ENCODE results near the gene FOXJ1.
A peak's percentile ranks its signal among the peaks of the same experiment; 100 is the strongest.
"Not testable (repeated sequence)": the region's sequence is repeated elsewhere in the genome, so short reads cannot be mapped to it uniquely, and the experiment has no call there.

FOXJ1 gene, protein sequence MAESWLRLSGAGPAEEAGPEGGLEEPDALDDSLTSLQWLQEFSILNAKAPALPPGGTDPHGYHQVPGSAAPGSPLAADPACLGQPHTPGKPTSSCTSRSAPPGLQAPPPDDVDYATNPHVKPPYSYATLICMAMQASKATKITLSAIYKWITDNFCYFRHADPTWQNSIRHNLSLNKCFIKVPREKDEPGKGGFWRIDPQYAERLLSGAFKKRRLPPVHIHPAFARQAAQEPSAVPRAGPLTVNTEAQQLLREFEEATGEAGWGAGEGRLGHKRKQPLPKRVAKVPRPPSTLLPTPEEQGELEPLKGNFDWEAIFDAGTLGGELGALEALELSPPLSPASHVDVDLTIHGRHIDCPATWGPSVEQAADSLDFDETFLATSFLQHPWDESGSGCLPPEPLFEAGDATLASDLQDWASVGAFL

GRCh38 chr17:76141212-76142038 is at the start of gene FOXJ1:
TSS of gene FOXJ1 (minus strand) at chr17:76141245. CDS start at chr17:76140395, 850 bp downstream.
- Histone ChIP-seq H3K27ac (ENCODE audit: low read length) (no peak within 1 kb of the TSS), H3K4me1 (ENCODE audit: control insufficient read depth, insufficient read depth, low read length) (peaks cover 27% of the 10 kb centered on the region), H3K4me3 (ENCODE audit: low read length) (peak within 1 kb of the TSS; percentile 59; the same call in 1 of the 2 replicates), H3K36me3 (ENCODE audit: control insufficient read depth, insufficient read depth, low read length) (no peaks in the 10 kb centered on the region), H3K9me3 (ENCODE audit: control insufficient read depth, insufficient read depth, low read length) (no peaks in the 10 kb centered on the region), H3K27me3 (ENCODE audit: control insufficient read depth, insufficient read depth, low read length) (peaks cover 32% of the 10 kb centered on the region)
- peak; percentile 87 for DNase-seq (ENCODE audit: low read depth, low spot score)
- no CpG with 5 or more reads among the region's 59 CpGs for WGBS (ENCODE audit: insufficient coverage, insufficient read length)

GRCh38 chr17:76189741-76190140 is 48.7 kb upstream of the FOXJ1 start:
- Histone ChIP-seq H3K36me3 (ENCODE audit: control insufficient read depth, insufficient read depth, low read length) (no peaks in the 10 kb centered on the region), H3K4me3 (ENCODE audit: low read length) (no peak overlapping the region), H3K4me1 (ENCODE audit: control insufficient read depth, insufficient read depth, low read length) (no peaks in the 10 kb centered on the region), H3K9me3 (ENCODE audit: control insufficient read depth, insufficient read depth, low read length) (no peaks in the 10 kb centered on the region), H3K27ac (ENCODE audit: low read length) (no peak overlapping the region), H3K27me3 (ENCODE audit: control insufficient read depth, insufficient read depth, low read length) (no peaks in the 10 kb centered on the region)
- WGBS (ENCODE audit: insufficient coverage, insufficient read length): no CpG with 5 or more reads among the region's 4 CpGs
- no peak for DNase-seq (ENCODE audit: low read depth, low spot score)

DNA sequence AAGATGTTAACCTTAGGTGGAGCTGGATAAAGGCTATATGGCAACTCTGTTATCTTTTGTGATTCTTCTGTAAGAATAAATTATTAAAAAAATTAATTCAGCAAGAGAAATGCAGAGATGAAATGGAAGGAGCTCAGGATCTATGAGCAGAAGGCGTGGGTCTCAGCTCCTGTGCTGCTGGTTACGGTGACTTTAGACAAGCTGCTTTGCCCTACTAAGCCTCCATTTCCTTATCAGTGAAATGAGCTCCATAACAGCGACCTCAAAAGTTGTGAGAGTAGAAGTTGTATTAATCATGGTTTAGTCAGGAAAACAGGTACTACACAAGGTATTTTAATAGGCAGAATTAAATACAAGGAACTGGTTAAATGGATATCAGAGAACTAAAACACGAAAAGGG is 48.2 kb upstream of the FOXJ1 start:
- no CpG with 5 or more reads among the region's 4 CpGs for WGBS (ENCODE audit: insufficient coverage, insufficient read length)
- no peak overlapping the region for H3K4me3 ChIP-seq (ENCODE audit: low read length)

DNA sequence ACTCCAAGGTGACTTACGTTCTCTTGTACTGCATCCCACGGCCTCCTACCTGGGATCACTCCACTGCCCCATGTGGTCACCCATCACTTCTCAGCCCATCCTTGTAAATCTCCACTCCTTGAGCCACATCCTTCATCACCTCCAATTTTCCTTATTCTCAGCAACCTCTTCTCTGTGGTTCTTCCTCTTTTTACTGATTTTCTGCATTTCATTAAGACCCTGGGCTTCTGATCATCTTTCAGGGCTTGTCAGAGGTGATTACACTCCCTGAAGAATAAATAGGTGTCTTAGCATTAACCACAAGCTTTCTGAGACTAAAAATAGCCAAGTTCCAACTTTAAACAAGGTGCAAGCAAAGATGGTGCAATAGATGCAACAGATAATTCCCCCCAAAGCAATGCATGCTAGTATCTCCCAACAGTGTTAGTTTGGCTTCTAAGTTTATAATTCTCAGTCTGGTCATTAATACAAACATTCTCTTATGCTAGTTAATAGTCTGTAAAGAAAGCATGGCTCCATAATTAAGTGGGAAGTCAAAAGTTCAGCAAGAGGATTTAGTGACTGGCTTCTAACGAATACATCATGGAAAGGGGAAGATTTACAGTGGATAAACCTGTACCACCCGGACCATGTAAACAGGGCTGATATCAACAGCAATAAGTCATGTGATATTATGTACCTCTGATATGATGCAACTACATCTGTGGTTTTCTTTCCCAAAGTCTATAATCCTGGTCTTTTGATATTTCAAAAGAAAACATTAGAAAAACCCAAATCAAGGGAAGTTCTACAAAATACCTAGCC is 47.4 kb upstream of the FOXJ1 start:
- DNase-seq (ENCODE audit: low read depth, low spot score): no peak
- no peaks in the 10 kb centered on the region for H3K4me1 ChIP-seq (ENCODE audit: control insufficient read depth, insufficient read depth, low read length)
- H3K4me3 ChIP-seq (ENCODE audit: low read length): no peak overlapping the region
- no peaks in the 10 kb centered on the region for H3K36me3 ChIP-seq (ENCODE audit: control insufficient read depth, insufficient read depth, low read length)
- no CpG with 5 or more reads among the region's 4 CpGs for WGBS (ENCODE audit: insufficient coverage, insufficient read length)
- no peak overlapping the region for H3K27ac ChIP-seq (ENCODE audit: low read length)
- no peaks in the 10 kb centered on the region for H3K9me3 ChIP-seq (ENCODE audit: control insufficient read depth, insufficient read depth, low read length)
- H3K27me3 ChIP-seq (ENCODE audit: control insufficient read depth, insufficient read depth, low read length): no peaks in the 10 kb centered on the region

More for the DNA sequence above, 48.2 kb upstream of the FOXJ1 start:
- H3K9me3 ChIP-seq (ENCODE audit: control insufficient read depth, insufficient read depth, low read length): no peaks in the 10 kb centered on the region
- no peak for DNase-seq (ENCODE audit: low read depth, low spot score)
- H3K4me1 ChIP-seq (ENCODE audit: control insufficient read depth, insufficient read depth, low read length): no peaks in the 10 kb centered on the region
- no peaks in the 10 kb centered on the region for H3K36me3 ChIP-seq (ENCODE audit: control insufficient read depth, insufficient read depth, low read length)
- no peak overlapping the region for H3K27ac ChIP-seq (ENCODE audit: low read length)
- H3K27me3 ChIP-seq (ENCODE audit: control insufficient read depth, insufficient read depth, low read length): no peaks in the 10 kb centered on the region

DNA sequence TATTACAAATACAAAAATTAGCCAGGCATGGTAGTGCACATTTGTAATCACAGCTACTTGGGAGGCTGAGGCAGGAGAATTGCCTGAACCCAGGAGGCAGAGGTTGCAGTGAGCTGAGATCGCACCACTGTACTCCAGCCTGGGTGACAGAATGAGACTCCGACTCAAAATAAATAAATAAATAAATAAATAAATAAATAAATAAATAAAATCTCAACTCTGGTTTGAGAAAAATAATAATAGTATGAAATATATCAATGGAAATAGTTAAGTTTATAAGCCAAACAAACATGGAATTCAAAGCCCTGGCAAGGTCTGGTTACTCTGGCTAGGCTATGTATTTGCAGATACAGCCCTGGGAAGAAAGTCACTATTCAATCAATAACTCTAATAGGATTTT is 45.7 kb upstream of the FOXJ1 start:
- WGBS (ENCODE audit: insufficient coverage, insufficient read length): no CpG with 5 or more reads among the region's 2 CpGs
- H3K9me3 ChIP-seq (ENCODE audit: control insufficient read depth, insufficient read depth, low read length); H3K27ac ChIP-seq (ENCODE audit: low read length); DNase-seq (ENCODE audit: low read depth, low spot score); H3K36me3 ChIP-seq (ENCODE audit: control insufficient read depth, insufficient read depth, low read length); H3K27me3 ChIP-seq (ENCODE audit: control insufficient read depth, insufficient read depth, low read length); H3K4me3 ChIP-seq (ENCODE audit: low read length); H3K4me1 ChIP-seq (ENCODE audit: control insufficient read depth, insufficient read depth, low read length): not testable (repeated sequence)

GRCh38 chr17:76184290-76184689 is 43.2 kb upstream of the FOXJ1 start:
- Histone ChIP-seq H3K9me3 (ENCODE audit: control insufficient read depth, insufficient read depth, low read length) (no peaks in the 10 kb centered on the region), H3K4me3 (ENCODE audit: low read length) (no peak overlapping the region), H3K27ac (ENCODE audit: low read length) (no peak overlapping the region), H3K36me3 (ENCODE audit: control insufficient read depth, insufficient read depth, low read length) (no peaks in the 10 kb centered on the region), H3K27me3 (ENCODE audit: control insufficient read depth, insufficient read depth, low read length) (no peaks in the 10 kb centered on the region), H3K4me1 (ENCODE audit: control insufficient read depth, insufficient read depth, low read length) (no peaks in the 10 kb centered on the region)
- DNase-seq (ENCODE audit: low read depth, low spot score): no peak
- WGBS (ENCODE audit: insufficient coverage, insufficient read length): no CpG with 5 or more reads among the region's 2 CpGs

DNA sequence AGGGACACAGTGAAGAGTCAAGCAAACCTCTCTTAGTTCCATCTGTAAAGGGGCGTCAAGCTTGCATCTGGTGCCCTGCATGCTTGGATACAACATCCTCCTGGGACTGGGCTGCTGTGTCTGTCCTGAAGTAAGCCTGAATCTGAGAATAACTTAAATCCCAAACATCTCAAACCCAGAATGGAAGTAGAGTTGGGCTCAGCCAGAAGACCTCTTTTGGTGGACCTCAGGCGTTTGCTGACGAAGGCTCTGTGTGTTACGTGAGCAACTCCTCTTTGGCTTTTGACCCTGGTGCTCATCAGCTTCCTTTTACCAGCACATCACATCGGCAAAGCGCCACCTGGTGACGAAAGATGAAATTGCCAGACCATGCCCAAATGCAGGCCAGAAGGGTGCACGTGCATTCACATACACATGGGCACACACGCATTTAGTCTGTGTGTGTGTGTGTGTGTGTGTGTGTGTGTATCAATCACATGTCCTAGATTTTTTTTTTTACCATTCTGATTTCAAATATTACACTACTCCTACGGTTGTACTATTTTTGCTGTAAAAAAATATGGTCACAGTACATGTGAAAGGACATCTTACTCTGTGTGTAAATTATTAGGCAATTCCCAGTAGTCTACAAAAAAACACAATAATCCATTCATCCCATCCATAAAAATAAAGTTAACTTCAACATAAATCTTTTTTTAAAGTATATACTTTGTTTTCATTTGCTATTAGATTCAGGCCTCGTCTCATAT is 41.1 kb upstream of the FOXJ1 start:
- H3K27ac ChIP-seq (ENCODE audit: low read length): no peak overlapping the region
- H3K4me3 ChIP-seq (ENCODE audit: low read length): no peak overlapping the region
- peak; percentile 86 for DNase-seq (ENCODE audit: low read depth, low spot score)
- WGBS (ENCODE audit: insufficient coverage, insufficient read length): no CpG with 5 or more reads among the region's 11 CpGs
- H3K4me1 ChIP-seq (ENCODE audit: control insufficient read depth, insufficient read depth, low read length): no peaks in the 10 kb centered on the region; the same call in 1 of the 2 replicates
- no peaks in the 10 kb centered on the region for H3K36me3 ChIP-seq (ENCODE audit: control insufficient read depth, insufficient read depth, low read length)
- no peaks in the 10 kb centered on the region for H3K9me3 ChIP-seq (ENCODE audit: control insufficient read depth, insufficient read depth, low read length)
- H3K27me3 ChIP-seq (ENCODE audit: control insufficient read depth, insufficient read depth, low read length): no peaks in the 10 kb centered on the region

GRCh38 chr17:76179496-76180467 is 38.7 kb upstream of the FOXJ1 start:
- H3K27me3 ChIP-seq (ENCODE audit: control insufficient read depth, insufficient read depth, low read length): no peaks in the 10 kb centered on the region
- no CpG with 5 or more reads among the region's 6 CpGs for WGBS (ENCODE audit: insufficient coverage, insufficient read length)
- H3K27ac ChIP-seq (ENCODE audit: low read length): no peak overlapping the region
- DNase-seq (ENCODE audit: low read depth, low spot score): no peak
- H3K4me1 ChIP-seq (ENCODE audit: control insufficient read depth, insufficient read depth, low read length): no peaks in the 10 kb centered on the region; the same call in 1 of the 2 replicates
- H3K36me3 ChIP-seq (ENCODE audit: control insufficient read depth, insufficient read depth, low read length): no peaks in the 10 kb centered on the region
- H3K4me3 ChIP-seq (ENCODE audit: low read length): no peak overlapping the region
- no peaks in the 10 kb centered on the region for H3K9me3 ChIP-seq (ENCODE audit: control insufficient read depth, insufficient read depth, low read length)

GRCh38 chr17:76178124-76178523 is 37.1 kb upstream of the FOXJ1 start:
- no peaks in the 10 kb centered on the region for H3K9me3 ChIP-seq (ENCODE audit: control insufficient read depth, insufficient read depth, low read length)
- H3K4me1 ChIP-seq (ENCODE audit: control insufficient read depth, insufficient read depth, low read length): no peaks in the 10 kb centered on the region; the same call in 1 of the 2 replicates
- WGBS (ENCODE audit: insufficient coverage, insufficient read length): no CpG with 5 or more reads among the region's 10 CpGs
- no peak overlapping the region for H3K4me3 ChIP-seq (ENCODE audit: low read length)
- DNase-seq (ENCODE audit: low read depth, low spot score): no peak
- no peaks in the 10 kb centered on the region for H3K36me3 ChIP-seq (ENCODE audit: control insufficient read depth, insufficient read depth, low read length)
- H3K27me3 ChIP-seq (ENCODE audit: control insufficient read depth, insufficient read depth, low read length): no peaks in the 10 kb centered on the region
- H3K27ac ChIP-seq (ENCODE audit: low read length): no peak overlapping the region

All from iPS DF 6.9 (cell line).